Stimulated activated CD8-positive, alpha-beta memory T cell treated with anti-CD3 and anti-CD28 coated beads, Interleukin-2, amount 100 ng/mL, for 48 hours (primary cell): ENCODE measurements around the gene FBXL17.

Source experiments
- DNase-seq, 2 donors: peaks; one replicate each; pipeline ENCODE4 v3.0.0-alpha.2; 2020; ENCODE audit warnings: low read depth in 2 of 2

Gene FBXL17

DNA sequence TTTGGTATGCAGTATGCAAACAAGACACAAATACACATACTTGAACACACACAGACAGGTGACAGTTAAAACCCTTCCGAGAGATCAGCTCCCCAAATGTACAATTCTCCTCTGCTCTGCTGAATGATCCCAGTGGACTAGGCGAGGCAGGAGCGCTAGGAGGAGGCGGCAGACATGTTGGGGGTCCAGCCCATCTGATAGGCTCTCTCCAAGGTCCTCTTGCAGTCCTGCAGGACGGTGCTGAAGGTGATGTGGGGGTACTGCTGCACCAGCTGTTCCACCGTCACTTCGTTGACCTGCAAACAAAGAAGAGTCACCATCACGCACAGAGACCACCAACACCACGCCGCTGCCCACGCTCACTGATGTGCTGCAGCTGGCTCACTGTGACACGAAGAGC is 520.3 kb downstream of the FBXL17 start:
- no peak for DNase-seq

DNA sequence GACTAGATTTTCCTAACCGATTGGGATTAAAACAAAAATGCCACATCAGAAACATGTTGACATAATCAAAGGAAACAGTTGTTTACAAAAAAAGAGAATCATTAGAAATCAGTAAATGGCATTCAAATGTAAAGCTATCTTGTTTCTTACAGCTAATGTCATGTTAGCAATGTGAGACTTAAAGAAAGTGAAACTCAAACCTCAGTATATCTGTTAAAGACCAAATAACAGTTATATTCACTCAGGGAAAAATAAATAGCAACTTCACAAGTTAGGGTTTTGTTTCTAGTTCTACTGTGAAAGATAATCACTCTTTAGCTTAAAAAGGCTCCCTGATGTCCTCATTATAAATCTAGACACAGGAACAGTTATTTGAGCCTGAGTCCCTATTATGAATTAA is 521.9 kb downstream of the FBXL17 start:
- DNase-seq = no peak

DNA sequence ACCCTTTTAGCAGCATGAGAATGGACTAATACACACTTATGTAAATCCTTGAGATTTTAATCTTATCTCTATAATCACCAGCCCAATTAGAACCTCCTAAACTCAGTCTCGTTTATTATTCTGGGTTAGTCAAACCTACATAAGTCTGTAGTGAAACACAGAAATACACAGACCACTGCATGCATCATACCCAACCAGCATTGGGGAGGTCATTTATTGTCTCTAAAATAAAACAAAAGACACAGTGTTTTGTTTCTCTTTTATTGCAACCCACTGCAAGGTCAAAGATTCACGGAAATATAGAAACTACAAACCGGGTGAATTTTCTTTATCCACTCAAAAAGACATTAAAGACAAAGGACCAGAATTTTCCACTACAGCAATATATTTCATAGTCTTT is 523.1 kb downstream of the FBXL17 start:
- no peak for DNase-seq

DNA sequence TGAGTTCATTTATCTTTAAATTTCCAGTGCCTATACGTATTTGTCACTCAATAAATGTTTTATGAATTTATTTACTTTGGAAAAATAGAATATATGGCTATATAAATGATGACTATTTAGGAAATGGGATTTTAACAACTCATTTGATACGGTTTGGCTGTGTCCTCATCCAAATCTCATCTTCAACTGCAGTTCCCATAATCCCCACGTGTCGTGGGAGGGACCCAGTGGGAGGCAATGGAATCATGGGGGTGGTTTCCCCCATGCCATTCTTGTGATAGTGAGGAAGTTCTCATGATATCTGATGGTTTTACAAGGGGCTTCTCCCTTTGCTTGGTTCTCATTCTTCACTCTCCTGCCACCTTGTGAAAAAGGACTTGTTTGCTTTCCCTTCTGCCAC is 523.6 kb downstream of the FBXL17 start:
- no peak for DNase-seq

DNA sequence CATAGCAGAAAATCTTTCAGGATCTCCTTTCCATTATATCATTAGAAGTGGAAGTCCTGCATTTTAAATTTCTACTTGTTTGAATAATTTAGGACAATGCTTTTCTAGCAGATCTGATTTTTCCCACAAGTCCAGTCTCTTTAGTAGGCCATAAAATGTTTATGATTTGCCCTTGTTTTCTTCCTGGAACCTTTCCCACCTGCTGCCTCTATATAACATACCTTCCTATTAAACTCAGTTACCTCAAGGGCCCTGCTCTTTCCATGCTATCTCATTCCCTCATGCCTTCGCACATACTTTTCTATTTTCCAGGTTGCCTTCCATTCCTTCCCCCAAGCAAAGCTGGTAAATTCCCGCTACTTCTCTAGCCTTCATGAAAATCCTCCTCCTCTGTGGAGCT is 524.1 kb downstream of the FBXL17 start:
- no peak for DNase-seq

DNA sequence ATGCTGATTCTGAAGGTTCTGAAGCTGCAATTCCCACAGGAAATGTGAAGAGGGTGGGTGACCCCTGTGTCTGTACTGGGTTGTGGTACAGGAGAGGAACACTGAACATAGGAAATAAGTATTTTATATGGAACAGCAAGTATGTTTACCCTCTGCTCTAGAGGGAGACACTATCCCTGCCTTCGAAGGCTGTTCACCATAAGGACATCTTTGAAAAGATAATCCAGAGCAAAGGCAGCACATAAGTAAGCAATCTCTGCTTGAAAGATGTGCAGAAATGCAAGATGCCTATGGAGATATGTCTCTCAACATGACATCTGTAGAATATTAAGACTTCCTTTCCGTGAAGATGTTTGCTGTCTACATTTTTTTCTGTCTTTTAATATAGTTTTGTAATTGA is 526.7 kb downstream of the FBXL17 start:
- DNase-seq = no peak

DNA sequence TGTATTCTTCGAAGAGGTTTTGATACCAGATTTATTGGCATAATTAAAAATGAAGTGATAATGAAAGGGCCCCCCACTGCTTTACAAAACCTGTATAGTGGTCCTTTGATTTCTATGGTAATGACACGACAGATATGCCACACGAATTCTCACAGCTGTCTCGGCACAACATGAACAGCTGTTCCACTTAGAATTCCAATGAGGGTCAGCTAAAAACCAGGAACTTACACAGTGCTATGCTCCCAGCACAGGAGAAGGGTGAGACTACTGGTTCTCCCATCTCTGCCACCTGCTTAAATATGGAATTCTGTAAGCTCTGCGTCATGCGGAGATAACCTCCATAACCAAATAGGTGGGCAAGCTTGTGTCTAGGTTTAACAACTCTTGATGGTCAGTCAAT is 528.2 kb downstream of the FBXL17 start:
- no peak for DNase-seq

DNA sequence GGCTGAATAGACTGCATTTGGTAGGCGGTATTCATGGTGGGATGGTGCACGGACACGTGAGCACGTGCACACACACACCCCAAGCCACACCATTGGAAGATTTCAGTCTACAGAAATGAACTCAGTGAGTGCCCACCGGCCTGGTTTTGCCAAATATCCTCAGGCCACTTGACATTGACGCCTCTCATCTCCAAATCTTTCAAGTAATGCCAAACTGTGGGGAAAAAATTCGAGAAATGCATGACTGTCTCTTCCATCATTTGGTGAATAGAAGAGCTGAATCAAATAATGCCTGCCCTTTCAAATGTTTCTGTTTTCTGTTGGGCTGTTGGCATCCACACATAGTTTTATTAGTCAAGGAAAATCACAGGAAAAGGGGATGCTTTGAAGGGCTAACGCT is 528.9 kb downstream of the FBXL17 start:
- no peak for DNase-seq

DNA sequence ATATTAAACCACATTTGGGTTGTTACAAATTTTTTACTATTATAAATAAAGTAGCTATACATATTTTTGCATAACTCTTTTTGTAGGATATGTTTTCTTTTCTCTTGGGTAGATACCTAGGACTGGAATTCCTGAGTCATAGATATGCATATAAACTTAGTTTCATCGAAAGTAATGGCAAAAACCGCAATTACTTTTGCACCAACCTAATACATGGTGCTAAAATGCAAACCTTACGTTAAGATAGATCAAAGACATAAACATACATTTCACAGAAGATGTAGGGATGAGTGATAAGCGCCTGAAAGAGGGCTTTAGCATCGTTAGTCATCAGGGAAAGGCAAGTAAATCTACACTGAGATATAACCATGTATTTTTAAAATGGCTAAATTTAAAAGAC is 532.8 kb downstream of the FBXL17 start:
- no peak for DNase-seq

DNA sequence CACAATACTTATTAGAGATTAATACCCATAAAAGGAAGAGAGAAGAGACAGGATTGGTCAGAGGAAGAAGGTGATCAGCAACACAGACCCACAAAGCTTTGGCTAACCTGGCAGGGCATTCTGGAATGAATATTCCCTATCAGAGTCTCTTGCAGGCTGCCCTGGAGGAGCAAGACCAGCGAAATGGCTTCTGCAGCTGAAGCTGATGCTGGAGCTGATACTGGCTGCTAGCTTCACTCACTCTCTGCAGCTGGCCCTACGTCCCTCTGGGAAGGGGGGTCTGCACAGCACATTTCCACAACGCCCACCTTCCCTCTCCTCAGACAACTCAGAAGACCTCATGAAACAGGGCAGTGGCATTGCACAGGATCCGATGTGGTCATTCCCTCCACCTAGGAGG is 541.3 kb downstream of the FBXL17 start:
- no peak for DNase-seq

DNA sequence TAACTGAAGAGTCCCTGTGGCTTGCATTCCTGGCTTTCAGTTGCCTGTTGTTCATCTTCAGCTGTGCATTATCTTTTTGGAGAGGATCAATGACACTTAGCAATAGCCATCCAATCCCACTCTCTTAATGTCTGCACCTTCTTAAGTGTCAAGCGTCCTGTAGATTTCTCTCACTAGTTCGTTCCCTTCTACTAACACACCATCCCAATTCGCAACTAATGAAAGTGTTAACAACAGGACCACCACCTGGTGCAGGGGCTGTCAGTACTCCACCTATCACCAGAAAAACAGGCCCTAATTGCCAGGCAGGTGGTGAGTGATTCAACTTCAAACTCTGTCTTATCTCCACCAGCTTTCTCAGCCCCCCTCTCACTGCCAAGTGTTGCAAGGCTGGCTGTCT is 541.7 kb downstream of the FBXL17 start:
- DNase-seq = no peak

DNA sequence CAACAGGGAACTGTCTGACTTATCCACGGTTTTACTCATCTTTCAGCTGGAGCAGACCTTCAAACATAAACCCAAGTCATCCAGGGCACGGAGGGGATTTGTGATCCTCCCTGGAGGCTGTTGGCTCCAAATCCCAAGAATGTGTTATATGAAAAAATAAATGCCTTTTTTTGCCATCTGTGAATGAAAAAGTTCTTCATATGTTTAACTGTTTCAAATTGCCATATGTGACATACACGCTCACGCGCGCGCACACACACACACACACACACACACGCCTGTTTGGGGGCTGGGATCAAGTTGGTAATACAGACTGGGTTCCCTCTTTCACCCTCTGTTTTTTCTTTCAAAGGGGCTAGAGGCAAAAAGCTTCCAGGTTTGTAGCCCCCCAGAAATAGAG is 546.8 kb downstream of the FBXL17 start:
- DNase-seq = no peak

DNA sequence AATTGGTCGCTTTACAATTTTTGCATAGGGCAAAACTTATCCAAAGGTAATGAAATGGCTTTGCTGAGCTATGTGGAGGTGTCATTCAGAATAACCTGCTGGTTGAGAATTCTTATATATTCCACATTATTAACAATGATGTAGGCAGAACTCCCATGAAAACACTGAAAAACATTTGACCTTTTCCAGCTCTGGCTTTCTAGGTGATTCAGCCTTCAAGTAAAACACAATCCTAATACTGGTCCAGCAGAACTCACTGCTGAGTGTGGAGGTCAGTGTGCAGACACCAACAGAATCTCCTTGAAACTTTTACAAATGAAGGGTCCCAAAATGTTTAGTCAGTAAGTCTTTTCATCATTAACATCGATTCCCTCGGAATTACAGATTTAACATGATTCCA is 549.2 kb downstream of the FBXL17 start:
- DNase-seq = no peak

DNA sequence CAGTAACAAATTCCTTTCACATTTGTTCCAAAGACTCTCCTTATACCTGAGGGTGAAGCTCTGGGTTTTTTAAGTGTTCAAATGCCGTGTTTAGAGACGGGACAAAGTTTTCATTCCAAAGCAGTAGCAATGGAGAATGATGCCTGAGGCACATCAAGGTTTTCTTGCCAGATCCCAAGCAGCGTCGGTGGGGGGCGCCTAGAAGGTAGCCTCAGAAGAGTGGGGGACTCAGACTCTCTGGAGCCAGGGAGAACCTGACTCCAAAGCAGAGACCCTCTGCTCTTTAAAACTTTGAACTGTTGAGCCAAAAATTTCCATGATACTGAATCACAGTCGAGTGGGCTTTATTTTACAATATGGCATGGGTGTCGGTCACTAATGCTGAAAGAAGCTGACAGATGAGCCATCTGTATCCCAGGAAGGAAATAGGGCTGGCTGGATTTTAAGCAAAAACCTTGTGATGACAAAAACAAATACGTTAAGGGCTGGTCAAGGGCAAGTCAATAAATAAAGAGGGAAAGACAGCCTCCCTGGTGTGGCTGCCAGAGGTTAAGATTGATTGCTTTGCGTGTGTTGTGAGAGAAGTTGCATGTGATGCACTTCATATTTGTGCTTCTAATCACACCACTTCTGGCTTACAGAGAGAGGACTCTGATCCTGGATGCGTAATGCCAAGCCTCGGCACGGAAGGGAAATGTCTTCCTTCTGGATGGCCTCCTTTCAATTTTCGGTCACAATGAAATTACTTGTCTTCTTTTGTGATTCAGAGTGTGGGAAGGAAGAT is 550.1 kb downstream of the FBXL17 start:
- no peak for DNase-seq

DNA sequence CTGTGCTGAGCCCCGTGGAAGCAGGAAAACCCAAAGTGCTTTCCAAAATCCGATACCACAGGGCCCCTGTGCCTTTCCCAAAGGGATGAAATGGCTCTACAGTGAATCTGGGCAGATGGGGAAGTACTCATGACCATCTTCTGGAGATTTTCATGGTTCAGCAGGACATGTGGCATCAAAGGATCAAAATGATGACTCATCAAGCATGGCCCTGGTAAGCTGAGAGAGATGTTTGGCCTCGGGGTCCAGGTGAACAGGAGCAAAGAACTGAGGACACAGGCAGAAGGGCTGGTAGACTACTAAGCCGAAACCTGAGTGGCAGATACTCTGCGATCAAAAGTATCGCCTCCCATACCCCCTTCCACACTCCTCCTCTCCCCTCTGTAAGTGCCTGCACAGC is 551.1 kb downstream of the FBXL17 start:
- no peak for DNase-seq

DNA sequence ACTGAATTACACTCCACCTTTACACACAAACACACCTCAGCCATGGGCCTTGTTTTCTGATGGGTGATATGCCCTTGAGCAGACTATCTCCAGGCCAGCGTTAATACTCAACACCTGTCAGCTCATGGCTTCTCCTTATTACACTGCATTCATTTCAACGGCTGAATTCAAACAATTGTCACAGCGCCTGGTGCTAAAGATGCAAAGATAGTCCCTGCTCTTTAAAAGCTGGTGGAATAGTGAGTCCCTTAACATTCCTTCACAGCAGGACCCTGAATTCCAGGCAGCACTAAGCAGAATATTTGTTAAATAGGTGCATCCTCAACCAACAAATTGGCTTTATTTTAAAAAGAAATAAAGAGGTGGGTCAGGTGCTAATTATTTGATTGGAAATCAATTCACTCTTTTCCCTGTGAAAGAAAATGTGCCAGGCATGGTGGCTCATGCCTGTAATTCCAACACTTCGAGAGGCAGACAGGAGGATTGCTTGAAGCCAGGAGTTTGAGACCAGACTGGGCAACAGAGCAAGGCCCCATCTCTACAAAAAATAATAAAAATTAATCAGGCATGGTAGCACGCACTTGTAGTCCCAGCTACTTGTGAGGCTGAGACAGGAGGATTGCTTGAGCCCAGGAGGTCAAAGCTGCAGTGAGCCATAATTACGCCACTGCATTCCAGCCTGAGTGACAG is 555.4 kb downstream of the FBXL17 start:
- no peak for DNase-seq

DNA sequence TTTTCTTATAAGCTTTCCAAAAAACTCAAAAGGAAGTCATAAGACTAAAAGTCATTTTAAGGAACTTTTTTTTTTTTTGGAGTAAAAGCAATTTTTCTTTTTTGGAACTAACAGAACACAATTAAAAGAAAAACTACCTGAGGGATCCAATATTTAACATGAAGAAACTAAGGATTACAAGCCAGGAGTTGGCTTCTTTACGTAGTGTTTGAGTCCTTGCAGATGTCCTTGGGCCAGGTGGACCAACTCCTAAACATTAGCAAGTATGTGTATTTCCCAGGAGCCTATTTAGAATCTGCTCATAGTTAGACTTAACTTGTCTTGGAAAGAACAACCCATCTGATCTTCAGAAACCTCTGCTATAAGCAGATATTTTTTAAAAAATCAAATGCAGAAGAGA is 557.1 kb downstream of the FBXL17 start:
- no peak for DNase-seq

DNA sequence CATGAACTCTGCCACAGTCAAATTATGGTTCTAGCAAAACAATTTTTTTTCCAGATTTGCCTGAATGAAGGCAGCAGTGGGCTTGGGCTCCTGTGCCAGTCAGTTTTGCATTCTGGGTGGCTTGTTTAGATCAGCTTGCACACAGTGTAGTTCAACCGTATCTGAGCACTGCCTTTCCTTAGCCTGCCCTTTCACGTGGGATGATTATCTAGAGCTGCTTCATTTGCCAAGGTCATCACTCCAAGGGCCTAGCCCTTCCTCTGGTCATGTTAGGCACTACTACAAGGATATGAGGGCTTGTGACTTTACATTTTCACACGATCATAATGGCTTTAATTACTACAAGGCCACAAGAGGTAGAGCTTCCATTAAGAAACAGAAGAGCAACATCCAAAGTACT is 560.6 kb downstream of the FBXL17 start:
- DNase-seq = no peak

DNA sequence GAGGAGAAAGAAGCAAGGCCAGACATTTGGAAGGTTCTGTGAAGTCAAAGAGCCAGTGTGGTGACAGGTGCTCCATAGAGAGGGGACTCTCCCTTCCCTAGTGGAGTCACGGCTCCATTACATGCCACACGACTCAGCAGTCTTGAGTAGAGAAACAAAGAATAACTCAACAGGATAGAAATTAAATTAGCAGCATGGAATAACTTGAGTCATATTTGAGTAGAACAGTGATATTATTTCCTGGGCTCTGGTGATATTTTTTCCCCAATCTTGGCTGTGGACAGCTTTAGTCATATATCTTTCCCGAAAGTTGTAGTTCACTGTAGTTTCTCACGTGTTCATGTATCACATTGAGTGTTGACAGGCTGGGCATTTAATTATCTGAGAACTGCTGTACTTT is 561.5 kb downstream of the FBXL17 start:
- no peak for DNase-seq

DNA sequence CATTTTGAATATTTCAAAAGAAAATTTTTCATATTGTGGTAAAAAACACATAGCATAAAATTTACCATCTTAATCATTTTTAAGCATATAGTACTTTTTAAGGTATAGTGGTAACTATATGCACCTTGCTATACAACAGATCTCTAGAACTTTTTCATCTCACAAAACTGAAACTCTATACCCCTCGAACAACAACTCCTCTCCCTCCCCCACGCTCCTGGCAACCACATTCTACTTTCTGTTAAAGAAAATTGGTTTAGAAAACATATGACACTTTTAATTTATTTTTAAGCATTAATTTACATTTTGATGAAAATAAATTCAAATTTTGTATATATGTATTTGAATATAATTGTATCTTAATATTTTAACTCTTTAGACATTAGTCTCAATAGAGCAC is 563.9 kb downstream of the FBXL17 start:
- no peak for DNase-seq

DNA sequence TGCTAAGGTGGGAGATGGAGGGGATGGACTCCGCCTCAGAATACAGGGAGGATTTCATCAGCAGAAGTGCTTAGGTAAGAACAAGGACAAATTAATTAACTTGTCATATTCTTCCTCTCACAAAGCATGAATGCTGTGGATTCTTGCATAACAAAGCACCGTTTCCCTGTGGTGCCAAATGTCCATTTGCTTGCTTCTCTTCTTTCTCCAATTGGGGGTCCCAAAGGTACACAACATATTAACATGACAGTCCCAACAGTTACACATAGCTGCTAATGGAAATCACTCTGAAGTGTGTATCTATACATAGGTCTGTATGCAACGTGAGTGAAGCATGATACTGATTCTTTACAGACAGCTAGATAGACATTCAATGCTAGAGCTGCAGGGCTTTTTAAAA is 564.5 kb downstream of the FBXL17 start:
- no peak for DNase-seq

DNA sequence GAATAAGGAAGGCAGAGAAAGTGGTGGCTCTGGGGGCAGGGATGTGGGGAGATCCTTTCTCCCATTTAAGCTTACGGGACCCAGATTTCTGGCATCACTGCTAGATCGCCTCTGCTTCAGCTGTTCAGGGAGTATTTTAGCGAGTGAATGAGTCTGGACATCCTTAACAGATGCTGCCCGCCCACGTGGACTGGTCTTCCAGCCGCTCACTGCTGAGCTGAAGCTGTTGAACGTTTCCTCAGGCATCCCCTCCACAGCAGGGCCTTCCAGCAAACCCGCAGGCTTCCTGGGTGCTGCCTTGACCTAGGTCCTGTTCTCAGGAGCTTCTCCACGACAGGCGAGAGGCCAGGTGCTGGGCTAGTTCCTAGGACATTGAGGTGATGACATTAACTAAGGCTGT is 566.8 kb downstream of the FBXL17 start:
- DNase-seq = no peak

DNA sequence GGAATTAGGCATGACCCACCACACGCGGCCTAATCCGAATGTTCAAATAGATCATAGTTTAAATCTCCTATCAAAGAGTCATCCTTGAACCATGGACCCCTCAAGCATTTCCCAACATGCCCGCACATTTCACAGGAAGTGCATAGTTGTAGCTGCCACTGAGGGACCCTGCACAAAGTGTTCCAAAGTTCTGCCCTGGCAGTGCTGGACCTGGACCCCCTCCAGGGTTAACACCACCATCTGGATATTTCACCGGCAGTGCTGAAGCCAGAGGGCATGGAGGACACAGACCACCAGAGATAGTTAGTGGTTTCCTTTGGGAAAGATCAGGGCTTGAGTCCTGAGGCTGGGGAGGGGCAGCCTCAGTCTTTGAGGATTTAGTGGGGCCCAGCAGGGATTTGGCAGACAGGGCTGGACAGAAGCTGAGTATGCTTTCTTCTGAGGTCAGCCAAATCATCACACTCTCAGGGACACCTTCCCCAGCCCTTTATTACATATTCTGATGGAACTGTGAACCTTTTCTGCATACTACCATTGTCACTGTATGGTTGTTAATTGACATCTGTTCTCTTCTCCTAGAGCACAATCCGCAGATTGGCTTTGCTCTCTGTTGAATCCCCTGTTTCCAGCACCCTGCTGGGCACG is 567.6 kb downstream of the FBXL17 start:
- DNase-seq = no peak
